PC-3 (cell line): ENCODE data around the gene CTNND2. TPM values are rescaled to one million over a fixed set of nuclear protein-coding genes. Genes with fewer than 3 reads are reported as not detected.

Experiments
- ATAC-seq: fragments of 200-7000 bp; cut with Tn5 transposase; 2 replicates; pipeline ENCODE4 v1.9.1; 2020; ENCODE audit warnings: mild to moderate bottlenecking, moderate library complexity
- BruUV-seq: library from RNA; stranded (reverse); fragments of 400-500 nt; replicated peaks from 2 replicates; lab custom pipeline; 2021; lab: Mats Ljungman, UMichigan
- CTCF ChIA-PET: fragments of 300-600 bp; sonication (Branson Sonifier 250); formaldehyde crosslinking; loops from one replicate; lab custom pipeline; 2022; ENCODE audit warnings: antibody characterized with exemption; lab: Charles Lee
- POLR2A ChIA-PET: fragments of 300-600 bp; sonication (Branson Sonifier 250); formaldehyde crosslinking; loops from one replicate; lab custom pipeline; 2022; ENCODE audit warnings: antibody characterized with exemption; ENCODE audit not compliant: unreplicated experiment; lab: Charles Lee
- DNase-seq: peaks from one replicate; pipeline ENCODE4 v3.0.0-alpha.2; 2015
- H2AFZ ChIP-seq: fragments of 300-600 bp; sonication (generic); 2 replicates; pipeline ENCODE4 v1.6.0; 2016; ENCODE audit warnings: antibody characterized with exemption, low read length
- H3F3A ChIP-seq: fragments of 300-600 bp; sonication (generic); one replicate; pipeline ENCODE4 v1.6.0; 2017; ENCODE audit warnings: antibody characterized with exemption, low read length, control low read depth, mild to moderate bottlenecking; ENCODE audit not compliant: unreplicated experiment
- H3K27ac ChIP-seq: fragments of 300-600 bp; sonication (generic); 2 replicates; pipeline ENCODE4 v1.5.1; 2016; ENCODE audit warnings: mild to moderate bottlenecking, low read length
- H3K27me3 ChIP-seq: fragments of 300-600 bp; sonication (generic); 2 replicates; pipeline ENCODE4 v1.6.1; 2016; ENCODE audit warnings: low read length, mixed read lengths
- H3K36me3 ChIP-seq: fragments of 300-600 bp; sonication (generic); 2 replicates; pipeline ENCODE4 v1.6.1; 2016; ENCODE audit warnings: low read depth, mixed run types, low read length, mixed read lengths
- H3K4me1 ChIP-seq: fragments of 300-600 bp; sonication (generic); 2 replicates; pipeline ENCODE4 v1.5.1; 2016; ENCODE audit warnings: low read length; ENCODE audit not compliant: insufficient read depth
- H3K4me2 ChIP-seq: fragments of 300-600 bp; sonication (generic); 2 replicates; pipeline ENCODE4 v1.6.0; 2016; ENCODE audit warnings: low read length
- H3K4me3 ChIP-seq: fragments of 300-600 bp; sonication (generic); 2 replicates; pipeline ENCODE4 v1.5.1; 2016; ENCODE audit warnings: mild to moderate bottlenecking, low read length, mixed read lengths
- H3K79me2 ChIP-seq: fragments of 300-600 bp; sonication (generic); 2 replicates; pipeline ENCODE4 v1.6.1; 2017; ENCODE audit warnings: low read length, mixed read lengths
- H3K9ac ChIP-seq: fragments of 300-600 bp; sonication (generic); 2 replicates; pipeline ENCODE4 v1.6.0; 2016; ENCODE audit warnings: mild to moderate bottlenecking, low read length
- H3K9me2 ChIP-seq: fragments of 300-600 bp; sonication (generic); replicated peaks from 2 replicates; pipeline ENCODE4 v1.6.1; 2016; ENCODE audit warnings: mixed run types, low read length, mixed read lengths
- H3K9me3 ChIP-seq: fragments of 300-600 bp; sonication (generic); 2 replicates; pipeline ENCODE4 v1.6.1; 2016; ENCODE audit warnings: low read length, mixed read lengths
- H4K20me1 ChIP-seq: fragments of 300-600 bp; sonication (generic); 2 replicates; pipeline ENCODE4 v1.6.1; 2016; ENCODE audit warnings: low read length, mixed read lengths
- EZH2 ChIP-seq: fragments of 300-600 bp; sonication (generic); IDR thresholded peaks from one replicate; pipeline ENCODE4 v1.6.1; 2017; ENCODE audit warnings: antibody characterized with exemption, mild to moderate bottlenecking, low read length; ENCODE audit not compliant: unreplicated experiment
- EZH2phosphoT487 ChIP-seq: fragments of 300-600 bp; sonication (generic); IDR thresholded peaks from 2 replicates; pipeline ENCODE4 v1.6.1; 2018; ENCODE audit warnings: mild to moderate bottlenecking, antibody characterized with exemption, low read length, borderline replicate concordance
- intact Hi-C: fragments of 100-400 bp; cut with micrococcal nuclease; formaldehyde crosslinking; loops from 2 replicates; pipeline ENCODE4 v1.9.0; 2023
- total RNA-seq: library from RNA; depleted of rRNA; stranded (reverse); fragments of >200 nt; gene quantifications from 2 replicates; pipeline ENCODE4 v1.2.3, GENCODE V29; 2014
- TF ChIP-seq, protein P1 (sequence below): fragments of 300-600 bp; sonication (generic); conservative IDR thresholded peaks from 2 replicates; pipeline ENCODE4 v1.5.1; 2017; ENCODE audit warnings: antibody characterized with exemption, low read depth, mild to moderate bottlenecking, low read length

The CTNND2 gene
- total RNA-seq, 1 experiment from 2014 or later = 1.8 TPM

- Histone ChIP-seq H3F3A (no peaks in the 10 kb centered on the region), H3K36me3 (no peaks in the 10 kb centered on the region), H3K4me3 (no peak overlapping the region), H3K4me1 (no peaks in the 10 kb centered on the region), H3K27me3 (0 out of 2 replicates have a peak, but pooled peaks cover 4% of the 10 kb centered on the region), H3K9me3 (no peaks in the 10 kb centered on the region), H2AFZ (no peak overlapping the region), H3K79me2 (no peaks in the 10 kb centered on the region), H4K20me1 (no peaks in the 10 kb centered on the region), H3K27ac (no peak overlapping the region), H3K9ac (no peak overlapping the region), H3K4me2 (no peak overlapping the region), H3K9me2 (no peaks in the 10 kb centered on the region)
- no TSS peak for BruUV-seq
- intact Hi-C loops = no loop called here
- ChIA-PET CTCF (no interaction called here), POLR2A (no interaction called here)
- DNase-seq (no peak), ATAC-seq (no peak)
- no peak for TF ChIP-seq EZH2
- TF ChIP-seq, protein P1, sequence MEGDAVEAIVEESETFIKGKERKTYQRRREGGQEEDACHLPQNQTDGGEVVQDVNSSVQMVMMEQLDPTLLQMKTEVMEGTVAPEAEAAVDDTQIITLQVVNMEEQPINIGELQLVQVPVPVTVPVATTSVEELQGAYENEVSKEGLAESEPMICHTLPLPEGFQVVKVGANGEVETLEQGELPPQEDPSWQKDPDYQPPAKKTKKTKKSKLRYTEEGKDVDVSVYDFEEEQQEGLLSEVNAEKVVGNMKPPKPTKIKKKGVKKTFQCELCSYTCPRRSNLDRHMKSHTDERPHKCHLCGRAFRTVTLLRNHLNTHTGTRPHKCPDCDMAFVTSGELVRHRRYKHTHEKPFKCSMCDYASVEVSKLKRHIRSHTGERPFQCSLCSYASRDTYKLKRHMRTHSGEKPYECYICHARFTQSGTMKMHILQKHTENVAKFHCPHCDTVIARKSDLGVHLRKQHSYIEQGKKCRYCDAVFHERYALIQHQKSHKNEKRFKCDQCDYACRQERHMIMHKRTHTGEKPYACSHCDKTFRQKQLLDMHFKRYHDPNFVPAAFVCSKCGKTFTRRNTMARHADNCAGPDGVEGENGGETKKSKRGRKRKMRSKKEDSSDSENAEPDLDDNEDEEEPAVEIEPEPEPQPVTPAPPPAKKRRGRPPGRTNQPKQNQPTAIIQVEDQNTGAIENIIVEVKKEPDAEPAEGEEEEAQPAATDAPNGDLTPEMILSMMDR = no peak
- no peak for TF ChIP-seq EZH2phosphoT487
Measured at GRCh38 chr5:11646141-11646540, 258.1 kb downstream of the CTNND2 start.

GRCh38 chr5:11642438-11642837 is 261.8 kb downstream of the CTNND2 start:
- H3K9me3 ChIP-seq = no peaks in the 10 kb centered on the region
- no peaks in the 10 kb centered on the region for H3K79me2 ChIP-seq
- H2AFZ ChIP-seq = no peak overlapping the region
- ATAC-seq = no peak
- H3K27me3 ChIP-seq = 0 out of 2 replicates have a peak, but pooled peaks cover 4% of the 10 kb centered on the region
- no peak overlapping the region for H3K9ac ChIP-seq
- no peak overlapping the region for H3K27ac ChIP-seq
- no peak overlapping the region for H3K4me2 ChIP-seq
- POLR2A ChIA-PET = no interaction called here
- no peak for TF ChIP-seq EZH2phosphoT487
- TF ChIP-seq, protein P1 = no peak
- no peak for TF ChIP-seq EZH2
- BruUV-seq = no TSS peak
- DNase-seq = no peak
- no peaks in the 10 kb centered on the region for H4K20me1 ChIP-seq
- H3K4me1 ChIP-seq = no peaks in the 10 kb centered on the region
- intact Hi-C loops = no loop called here
- no peaks in the 10 kb centered on the region for H3K9me2 ChIP-seq
- no peaks in the 10 kb centered on the region for H3K36me3 ChIP-seq
- CTCF ChIA-PET = no interaction called here
- no peak overlapping the region for H3K4me3 ChIP-seq
- no peaks in the 10 kb centered on the region for H3F3A ChIP-seq

DNA sequence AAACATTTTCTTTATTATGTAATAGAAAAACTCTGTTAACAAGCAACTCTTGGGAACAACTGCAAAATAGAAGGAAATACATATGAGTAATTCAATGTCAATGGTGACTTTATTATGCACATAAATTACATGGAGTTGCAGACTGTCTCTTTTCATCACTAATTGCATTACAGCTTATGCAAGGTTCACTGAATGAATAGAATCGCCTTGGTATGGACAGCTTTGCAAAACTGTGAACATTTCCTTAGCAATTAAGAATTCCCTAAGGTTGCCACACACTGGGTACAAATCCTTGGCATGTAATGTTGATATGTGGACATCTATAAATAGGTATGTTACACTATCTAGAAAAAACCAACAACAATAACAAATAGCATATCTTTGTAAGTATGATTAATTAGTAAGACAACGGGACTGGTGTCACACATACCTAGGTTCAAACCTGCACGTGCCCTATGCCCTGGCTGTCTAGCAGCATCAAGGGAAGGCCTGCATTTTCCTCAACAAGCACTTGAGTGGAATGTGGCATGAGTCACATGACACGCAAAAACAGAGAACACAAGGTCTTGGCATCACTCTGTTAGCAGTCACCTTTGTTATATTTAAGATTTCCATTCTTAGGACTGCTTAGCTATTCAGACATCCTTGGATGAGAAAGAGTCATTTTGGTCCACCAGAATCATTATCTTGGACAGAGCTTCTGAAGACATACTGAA is 263.9 kb downstream of the CTNND2 start:
- no peak overlapping the region for H3K9ac ChIP-seq
- TF ChIP-seq, protein P1 = no peak
- no peak for TF ChIP-seq EZH2phosphoT487
- no peak for TF ChIP-seq EZH2
- intact Hi-C loops = no loop called here
- H3K9me3 ChIP-seq = no peaks in the 10 kb centered on the region
- ATAC-seq = no peak
- H3K36me3 ChIP-seq = no peaks in the 10 kb centered on the region
- no peaks in the 10 kb centered on the region for H3K9me2 ChIP-seq
- H3K27ac ChIP-seq = no peak overlapping the region
- POLR2A ChIA-PET = no interaction called here
- no peaks in the 10 kb centered on the region for H4K20me1 ChIP-seq
- no peak overlapping the region for H2AFZ ChIP-seq
- H3K4me3 ChIP-seq = no peak overlapping the region
- no TSS peak for BruUV-seq
- no peaks in the 10 kb centered on the region for H3K79me2 ChIP-seq
- H3K4me2 ChIP-seq = no peak overlapping the region
- H3K27me3 ChIP-seq = no peaks in the 10 kb centered on the region
- H3K4me1 ChIP-seq = no peaks in the 10 kb centered on the region
- no peak for DNase-seq
- CTCF ChIA-PET = no interaction called here
- H3F3A ChIP-seq = no peaks in the 10 kb centered on the region
